GM11168 (cell line): ENCODE data around the gene CHRM2.

Experiments used
- in situ Hi-C: fragments of 300-500 bp; cut with MboI; formaldehyde crosslinking; loops from one replicate; pipeline ENCODE4 v1.12.0; 2022; ENCODE audit warnings: low sequenced_read_pairs; ENCODE audit not compliant: unreplicated experiment

Gene CHRM2

GRCh38 chr7:136953386-136953785, 84.9 kb downstream of the CHRM2 start:
- in situ Hi-C loops, result no loop called here

DNA sequence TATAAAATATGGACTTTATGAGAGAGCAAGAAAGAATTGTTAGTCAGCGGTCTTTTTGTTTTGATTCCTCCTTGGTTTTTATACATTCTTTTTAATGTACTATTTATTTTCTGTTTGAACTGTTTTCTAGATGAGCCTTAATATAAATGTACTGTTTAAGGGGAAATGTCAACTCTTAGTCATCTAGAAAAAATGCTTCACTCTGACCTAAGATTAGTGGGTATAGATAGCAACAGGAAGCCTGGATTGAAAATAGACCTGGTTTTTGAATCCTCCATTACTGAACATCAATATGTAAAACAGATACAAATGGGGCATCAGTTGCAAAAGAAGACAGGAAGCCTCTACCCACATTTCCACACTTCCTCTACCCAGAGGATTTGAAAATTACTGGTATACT, 87.8 kb downstream of the CHRM2 start:
- in situ Hi-C loops, result no loop called here

- in situ Hi-C loops, result no loop called here
Observed at GRCh38 chr7:136956671-136957070, 88.2 kb downstream of the CHRM2 start.

DNA sequence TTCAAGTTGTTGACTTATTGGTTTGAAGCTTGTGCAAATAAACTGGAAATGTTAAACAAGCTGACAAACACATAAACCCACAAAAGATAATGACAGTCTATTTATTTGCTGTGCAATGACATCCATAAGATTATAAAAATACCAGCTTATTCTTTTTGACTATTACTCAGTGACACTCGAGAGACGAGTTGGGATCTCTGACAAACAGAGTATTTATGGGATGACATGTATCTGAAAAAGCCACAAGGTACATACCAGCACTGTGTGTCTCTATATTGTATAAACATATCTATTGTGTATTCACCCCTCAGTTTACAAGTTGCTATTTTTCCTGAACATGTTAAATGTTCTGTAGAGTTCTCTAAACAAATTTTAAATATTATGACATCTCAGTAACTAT, 88.9 kb downstream of the CHRM2 start:
- in situ Hi-C loops, result no loop called here

DNA sequence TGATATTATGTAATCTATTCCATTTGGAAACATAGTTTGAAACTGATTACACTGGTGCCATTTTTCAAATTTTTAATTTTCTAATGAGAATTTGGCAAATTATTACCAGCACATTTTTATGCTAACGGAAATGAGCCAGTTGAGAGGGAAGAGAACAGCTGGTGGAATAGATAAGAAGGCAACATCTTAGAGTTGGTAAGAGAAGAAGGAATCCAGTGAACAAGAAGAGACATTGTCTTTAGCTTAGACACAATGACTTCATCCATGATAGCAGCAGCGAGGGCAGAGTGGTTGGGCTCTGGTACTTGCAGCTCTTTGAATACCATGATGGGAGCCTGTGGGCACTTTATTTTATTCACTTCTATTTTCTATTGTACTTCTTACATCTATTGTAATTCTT, 89.6 kb downstream of the CHRM2 start:
- in situ Hi-C loops, result no loop called here

DNA sequence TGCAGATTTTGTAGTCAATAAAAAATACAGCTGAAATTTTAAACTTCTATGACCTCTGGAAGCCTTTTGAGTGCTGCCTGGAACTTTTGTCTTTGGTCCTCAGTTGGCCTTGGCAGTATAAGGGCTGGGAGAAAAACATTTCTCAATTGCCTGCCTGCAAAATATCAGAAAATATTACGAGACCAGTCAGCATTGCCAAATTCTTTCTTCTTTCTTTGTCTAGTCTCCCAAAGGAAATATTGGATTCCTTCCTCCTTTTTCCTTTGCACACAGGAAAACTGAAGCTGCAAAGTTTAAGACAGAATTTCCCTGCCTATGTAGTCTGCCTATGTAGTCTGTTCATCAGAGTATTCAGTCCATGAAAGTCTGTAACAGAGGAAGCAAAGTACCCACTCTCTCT, 95.9 kb downstream of the CHRM2 start:
- in situ Hi-C loops, result no loop called here

- in situ Hi-C loops, result no loop called here
Observed at GRCh38 chr7:136966825-136967224, 98.4 kb downstream of the CHRM2 start.

GRCh38 chr7:136969761-136970160, 101.3 kb downstream of the CHRM2 start:
- in situ Hi-C loops, result no loop called here

DNA sequence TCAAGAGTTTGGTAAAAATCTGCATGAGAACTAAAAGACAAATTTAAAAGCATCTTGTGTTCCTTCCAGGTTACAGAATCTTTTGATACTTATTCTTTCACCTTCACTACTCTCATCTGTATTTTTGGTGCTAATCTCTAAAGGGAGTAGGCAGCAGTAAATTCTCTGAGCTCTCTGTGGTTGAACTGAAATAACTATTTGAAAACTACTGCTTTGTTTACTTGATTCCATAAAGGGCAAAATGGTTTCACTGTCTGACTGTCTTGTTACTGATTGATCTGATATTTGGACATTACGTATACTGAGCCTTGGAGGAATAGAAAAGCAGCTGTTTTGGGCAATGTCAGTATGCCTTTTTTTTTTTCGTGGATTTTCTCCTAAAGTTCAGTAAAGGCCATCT, 103.3 kb downstream of the CHRM2 start:
- in situ Hi-C loops, result no loop called here

DNA sequence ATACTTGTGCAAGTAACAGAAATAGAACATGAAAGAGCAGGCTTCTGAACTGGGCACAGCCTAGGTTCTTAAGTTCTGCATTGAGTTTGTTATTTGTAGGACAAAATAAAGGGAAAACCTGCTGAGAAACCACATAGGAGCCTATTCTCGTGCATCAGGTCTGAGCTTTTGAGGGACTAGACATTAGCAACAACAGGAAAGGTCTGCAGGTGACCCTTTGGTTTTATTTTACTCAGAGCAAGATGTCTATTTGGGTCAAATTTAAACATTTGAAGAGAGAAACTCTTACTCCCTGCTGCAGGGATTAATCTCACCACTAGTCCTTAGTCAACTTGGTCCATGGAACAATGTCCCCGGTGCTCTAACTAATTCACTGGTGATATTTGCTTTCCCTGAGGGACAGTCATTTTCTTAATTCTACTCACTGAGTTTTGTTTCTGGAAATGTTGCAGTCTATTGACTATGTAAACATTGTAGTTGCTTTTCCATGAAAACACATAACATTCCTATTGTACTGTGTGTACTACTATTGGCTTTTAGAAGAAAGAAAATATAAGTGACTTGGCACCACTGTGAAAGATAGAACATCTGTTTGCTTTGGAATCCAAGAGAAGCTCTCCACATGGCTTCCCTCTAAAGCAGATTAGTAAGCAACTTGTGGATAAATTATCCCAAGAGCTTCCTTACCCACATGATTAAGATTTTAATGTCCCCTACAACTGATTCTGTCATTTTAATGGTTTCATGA, 108.2 kb downstream of the CHRM2 start:
- in situ Hi-C loops, result no loop called here

DNA sequence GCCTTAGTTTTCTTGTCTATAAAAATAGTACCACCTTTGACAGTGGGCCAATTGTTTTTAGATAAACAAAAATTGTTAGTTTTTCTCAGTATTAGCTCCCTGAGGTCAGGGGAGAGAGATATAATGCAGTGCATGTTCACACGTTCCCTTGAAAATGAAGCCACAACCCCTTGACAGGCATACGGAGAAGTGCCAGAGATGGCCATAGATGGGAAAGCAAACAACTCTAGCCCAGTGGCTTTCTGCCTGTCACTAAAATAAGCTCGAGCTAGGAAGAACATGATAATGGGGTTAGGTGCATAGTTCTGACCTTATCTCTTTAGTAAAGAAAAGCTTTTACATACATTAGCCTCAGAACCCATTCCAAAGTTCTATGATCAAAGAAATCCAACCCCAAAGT, 124.9 kb downstream of the CHRM2 start:
- in situ Hi-C loops, result no loop called here

DNA sequence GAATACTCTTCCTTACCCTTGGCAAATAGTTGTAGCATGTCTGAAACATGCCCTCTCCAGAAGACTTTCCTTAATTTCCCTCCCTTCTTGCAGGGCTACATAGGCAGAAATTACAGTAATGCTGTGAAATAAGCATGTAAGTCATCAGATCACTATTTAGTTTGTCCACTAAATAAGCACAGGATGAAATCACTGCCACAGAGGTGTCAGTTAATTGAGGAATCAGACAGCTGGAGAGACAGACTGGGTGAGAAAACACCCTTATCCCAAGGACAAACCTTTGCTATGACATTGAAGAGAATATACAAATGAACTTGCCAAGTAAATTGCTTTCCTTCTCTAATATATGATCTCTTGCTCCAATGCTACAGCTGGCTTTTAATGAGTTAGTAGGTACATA, 129.3 kb downstream of the CHRM2 start:
- in situ Hi-C loops, result no loop called here

DNA sequence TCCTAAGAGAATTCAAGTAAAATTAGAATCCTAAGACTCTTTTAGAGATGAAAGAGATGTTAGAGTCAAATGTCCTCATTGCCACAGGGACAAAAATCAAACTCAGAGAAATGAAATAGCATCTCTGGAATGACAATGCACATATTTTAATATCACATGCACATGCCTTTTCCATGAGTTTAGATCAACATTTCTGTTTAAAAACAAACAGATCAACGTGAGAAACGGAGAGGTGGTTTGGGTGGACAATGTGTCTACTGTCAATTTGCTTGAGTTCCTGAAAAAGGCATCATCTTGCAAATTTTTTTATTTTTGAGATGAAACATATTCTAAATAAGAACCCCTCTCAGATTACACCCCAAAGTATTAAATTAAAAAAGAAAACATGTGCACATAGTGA, 130.0 kb downstream of the CHRM2 start:
- in situ Hi-C loops, result no loop called here

GRCh38 chr7:137000621-137001020, 132.2 kb downstream of the CHRM2 start:
- in situ Hi-C loops, result no loop called here

- in situ Hi-C loops, result no loop called here
Observed at GRCh38 chr7:137001041-137001440, 132.6 kb downstream of the CHRM2 start.

DNA sequence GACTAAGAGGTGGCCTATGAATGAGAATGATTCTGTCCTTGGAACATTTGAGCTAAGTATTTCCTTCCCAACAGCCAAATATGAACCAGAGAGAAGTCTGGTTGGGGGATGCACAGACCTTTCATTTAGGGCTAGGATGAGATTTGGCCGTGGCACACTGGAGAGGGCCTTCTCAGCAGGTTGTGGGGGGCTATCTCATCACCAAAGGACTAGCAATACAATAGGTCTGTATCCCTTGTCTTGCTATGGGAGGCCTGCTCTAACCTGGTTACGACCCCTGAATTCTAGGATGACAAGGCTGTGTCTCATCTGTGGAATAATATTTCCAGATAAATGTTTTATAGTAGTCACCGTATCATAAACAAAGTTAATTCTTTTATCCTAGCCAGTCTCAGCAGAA, 133.0 kb downstream of the CHRM2 start:
- in situ Hi-C loops, result no loop called here

- in situ Hi-C loops, result no loop called here
Observed at GRCh38 chr7:137003086-137003485, 134.6 kb downstream of the CHRM2 start.

- in situ Hi-C loops, result no loop called here
Observed at GRCh38 chr7:137003566-137003965, 135.1 kb downstream of the CHRM2 start.

DNA sequence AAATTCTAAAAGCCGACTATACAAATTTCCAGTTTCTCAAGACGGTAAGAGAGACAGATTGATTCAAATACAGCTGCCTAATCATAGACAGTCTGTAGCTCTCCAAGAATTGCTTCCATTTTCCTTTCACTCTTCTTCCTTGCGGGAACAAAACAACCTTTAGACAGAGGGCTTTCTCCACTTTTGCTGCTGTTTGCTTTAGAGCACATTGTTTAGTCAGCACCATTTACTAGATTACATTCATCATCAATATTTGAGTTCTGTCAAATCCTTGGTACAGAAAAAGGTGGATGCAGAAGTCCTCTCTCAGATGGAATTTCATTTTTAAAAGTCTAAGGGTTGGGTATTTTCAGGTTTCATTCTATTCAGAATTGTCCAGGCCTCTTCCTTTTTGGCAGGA, 137.4 kb downstream of the CHRM2 start:
- in situ Hi-C loops, result no loop called here

- in situ Hi-C loops, result no loop called here
Observed at GRCh38 chr7:137006293-137006692, 137.8 kb downstream of the CHRM2 start.

GRCh38 chr7:137007001-137007694, 138.7 kb downstream of the CHRM2 start:
- in situ Hi-C loops, result no loop called here

DNA sequence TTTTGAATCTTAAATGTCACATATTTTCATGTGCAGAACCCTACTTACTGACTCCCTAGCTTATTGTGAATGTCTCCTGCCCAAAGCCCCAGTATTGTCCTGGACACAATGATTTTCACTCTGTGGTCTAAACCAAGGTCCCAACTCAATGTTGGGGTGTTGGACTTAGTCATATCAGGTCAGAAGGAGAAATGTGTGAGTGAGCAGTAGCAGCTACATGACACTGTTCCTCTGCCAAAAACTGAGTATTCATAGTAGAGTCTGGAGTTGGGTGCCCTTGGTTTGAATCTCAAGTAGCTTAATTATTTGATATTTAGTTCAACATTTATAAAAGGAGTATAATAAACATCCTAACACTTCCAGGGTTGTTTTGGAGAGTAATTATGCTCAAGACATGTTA, 141.0 kb downstream of the CHRM2 start:
- in situ Hi-C loops, result no loop called here
